HEK293T (cell line): ENCODE data around the gene PIK3CD.

ENCODE experiments used
- ARNT ChIP-seq: fragments of 450-650 bp; IDR thresholded peaks from 2 replicates; pipeline ENCODE4 v1.6.1; 2017; ENCODE audit warnings: mild to moderate bottlenecking
- BHLHE40 ChIP-seq: fragments of 450-650 bp; IDR thresholded peaks from 2 replicates; pipeline ENCODE4 v1.6.1; 2016; ENCODE audit warnings: mild to moderate bottlenecking, moderate library complexity, borderline replicate concordance
- FOXM1 ChIP-seq: fragments of 450-650 bp; IDR thresholded peaks from 2 replicates; pipeline ENCODE4 v1.6.1; 2017; ENCODE audit warnings: mild to moderate bottlenecking, borderline replicate concordance
- SP1 ChIP-seq: fragments of 450-650 bp; IDR thresholded peaks from 2 replicates; pipeline ENCODE4 v1.6.1; 2017

- TF ChIP-seq SP1 (no peak), BHLHE40 (no peak), FOXM1 (no peak), ARNT (no peak)
These were observed 6.0 kb downstream of the PIK3CD start for GRCh38 chr1:9657521-9658032.
